K562 (cell line): ENCODE measurements around the gene WIPF3. TPM values are rescaled to one million over a fixed set of nuclear protein-coding genes. Genes with fewer than 3 reads are reported as not detected.

Experiments used
- ATAC-seq: fragments of 200-7000 bp; cut with Tn5 transposase; 3 replicates; pipeline ENCODE4 v1.9.1; 2020; ENCODE audit warnings: moderate library complexity
- BruUV-seq: library from RNA; stranded (reverse); fragments of 400-500 nt; replicated peaks from 2 replicates; lab custom pipeline; 2021; lab: Mats Ljungman, UMichigan
- CTCF ChIA-PET: fragments of 300-600 bp; formaldehyde crosslinking; extraction: SDS; loops from one replicate; lab custom pipeline; 2021; ENCODE audit warnings: low intra/inter-chr PET ratio; lab: Yijun Ruan, JAX
- POLR2A ChIA-PET: fragments of 300-600, 350-650 bp; sonication (Branson Sonifier 250); formaldehyde crosslinking; extraction: SDS; loops from one replicate; lab custom pipeline; 2021; ENCODE audit warnings: antibody characterized with exemption, inconsistent platforms; lab: Yijun Ruan, JAX
- DNase-seq, 4 experiments: peaks; one replicate each; pipeline versions ENCODE4 v3.0.0 to v3.0.0-alpha.2; 2011 to 2018; ENCODE audit warnings: low spot score in 3 of 4, mixed read lengths in 3 of 4; ENCODE audit errors: extremely low read depth in 1 of 4
- FAIRE-seq: peaks from 2 replicates; lab custom pipeline; 2011; peaks lifted over from hg19 to GRCh38; lab: Jason Lieb, UNC
- H2AFZ ChIP-seq: 2 replicates; pipeline ENCODE4 v1.6.0; 2011; ENCODE audit warnings: low read depth, low read length, control low read depth, inconsistent platforms
- H3K27ac ChIP-seq: fragments of 200-600 bp; 3 replicates; pipeline ENCODE4 v1.8.0; 2011; ENCODE audit warnings: low read depth, mild to moderate bottlenecking, control low read depth, inconsistent platforms, low read length, moderate library complexity, mixed read lengths; ENCODE audit errors: extremely low read depth
- H3K27me3 ChIP-seq, 2 experiments: fragments of 300-600 bp in 1 of 2; 2 replicates in 1 of 2; 3 replicates in 1 of 2; pipeline versions ENCODE4 v1.6.0 to v1.8.0; 2011; ENCODE audit warnings: inconsistent platforms in 2 of 2, low read length in 2 of 2, mild to moderate bottlenecking in 1 of 2, mixed read lengths in 1 of 2, moderate library complexity in 1 of 2; ENCODE audit not compliant: control insufficient read depth in 2 of 2, insufficient read depth in 2 of 2
- H3K36me3 ChIP-seq: fragments of 300-600 bp; 3 replicates; pipeline ENCODE4 v1.8.0; 2011; ENCODE audit warnings: mild to moderate bottlenecking, low read length, inconsistent platforms; ENCODE audit not compliant: control insufficient read depth, insufficient read depth
- H3K4me1 ChIP-seq, 2 experiments: fragments of 200-600 bp in 1 of 2; replicated peaks in 1 of 2; 2 replicates in 1 of 2; 3 replicates in 1 of 2; pipeline versions ENCODE4 v1.5.1 to v1.8.0; 2011; ENCODE audit warnings: inconsistent platforms in 2 of 2, low read length in 2 of 2, mild to moderate bottlenecking in 1 of 2, mixed read lengths in 1 of 2, moderate library complexity in 1 of 2; ENCODE audit not compliant: control insufficient read depth in 2 of 2, insufficient read depth in 2 of 2
- H3K4me2 ChIP-seq: 2 replicates; pipeline ENCODE4 v1.6.1; 2011; ENCODE audit warnings: low read length, control low read depth, inconsistent platforms, mixed read lengths; ENCODE audit not compliant: insufficient read depth
- H3K4me3 ChIP-seq: fragments of 200-600 bp; sonication (generic), shearing (Covaris generic); 2 replicates; pipeline ENCODE4 v1.5.1; 2016; ENCODE audit warnings: control low read depth, inconsistent platforms
- H3K79me2 ChIP-seq: fragments of 200-600 bp; 3 replicates; pipeline ENCODE4 v1.8.0; 2011; ENCODE audit warnings: low read length, inconsistent platforms; ENCODE audit not compliant: control insufficient read depth, insufficient read depth
- H3K9ac ChIP-seq, 2 experiments: 2 replicates each; pipeline versions ENCODE4 v1.6.0 to v1.6.1; 2011; ENCODE audit warnings: low read depth in 2 of 2, low read length in 2 of 2, control low read depth in 1 of 2, inconsistent platforms in 1 of 2, mild to moderate bottlenecking in 1 of 2, mixed read lengths in 1 of 2; ENCODE audit not compliant: insufficient read depth in 1 of 2
- H3K9me1 ChIP-seq: one replicate; pipeline ENCODE4 v1.6.0; 2011; ENCODE audit warnings: inconsistent platforms, mild to moderate bottlenecking, low read length, moderate library complexity; ENCODE audit not compliant: control insufficient read depth, insufficient read depth
- H3K9me3 ChIP-seq: replicated peaks from 2 replicates; pipeline ENCODE4 v1.5.1; 2011; ENCODE audit warnings: low read depth, low read length, inconsistent platforms; ENCODE audit not compliant: control insufficient read depth, insufficient read depth
- H4K20me1 ChIP-seq: replicated peaks from 2 replicates; pipeline ENCODE4 v1.6.1; 2011; ENCODE audit warnings: low read length, inconsistent platforms, mixed read lengths; ENCODE audit not compliant: control insufficient read depth, insufficient read depth
- STAT5A ChIP-seq: IDR thresholded peaks from 2 replicates; pipeline ENCODE4 v1.6.1; 2012; ENCODE audit warnings: low read length, inconsistent platforms, borderline replicate concordance
- XRCC3 ChIP-seq: fragments of 450-650 bp; IDR thresholded peaks from 2 replicates; pipeline ENCODE4 v1.6.1; 2017; ENCODE audit warnings: mild to moderate bottlenecking, moderate library complexity
- ZC3H4 ChIP-seq: sonication (generic); formaldehyde crosslinking; IDR thresholded peaks from 2 replicates; pipeline ENCODE4 v1.9.0; 2021; ENCODE audit warnings: missing genetic modification reagents, borderline replicate concordance
- ZNF76 ChIP-seq: fragments of 250-450 bp; sonication (Bioruptor Pico); IDR thresholded peaks from 2 replicates; pipeline ENCODE4 v1.4.0; 2020; ENCODE audit warnings: mild to moderate bottlenecking, moderate library complexity, borderline replicate concordance
- WGBS: fragments of 100-300 bp; shearing (Covaris generic); methylation state at CpG from one replicate; pipeline ENCODE4 v1.1.6; 2016; ENCODE audit warnings: low coverage, mixed read lengths; ENCODE audit not compliant: insufficient coverage; ENCODE audit errors: missing lambda C conversion rate; 5-methylcytosine and 5-hydroxymethylcytosine counted together
- in situ Hi-C: fragments of 300-500 bp; cut with MboI; formaldehyde crosslinking; loops from 4 replicates; pipeline ENCODE4 v1.15.0; 2018; ENCODE audit warnings: inconsistent platforms, mixed read lengths
- intact Hi-C: fragments of 100-400 bp; cut with micrococcal nuclease; formaldehyde crosslinking; loops from 2 replicates; pipeline ENCODE4 v1.14.2; 2022
- polyA plus RNA-seq, 8 experiments: library from polyadenylated mRNA; depleted of rRNA in 4 of 8; stranded (reverse) in 5 of 8; unstranded in 3 of 8; fragments of >200 nt; fragmentation: Nextera tagmentation in 2 of 8; fragmentation: Illumina TruSeq in 1 of 8; extraction: Ambion mirVana in 2 of 8; extraction: Trizol in 1 of 8; gene quantifications; 2 replicates each; pipeline versions ENCODE4 v1.2.1 to v1.2.3, GENCODE V29; 2011 to 2014; ENCODE audit warnings: inconsistent platforms in 1 of 8, missing spikeins in 1 of 8
- total RNA-seq, 7 experiments: library from RNA; depleted of rRNA in 6 of 7; stranded (reverse); fragments of >200 nt in 6 of 7; fragmentation: Illumina TruSeq in 2 of 7; extraction: Trizol in 2 of 7; gene quantifications; 2 replicates each; pipeline versions ENCODE4 v1.2.1 to v1.2.3, GENCODE V29; 2011 to 2021; ENCODE audit warnings: low replicate concordance in 1 of 7
- TF ChIP-seq, protein P1 (sequence below), 2 experiments: fragments of 150-350 bp in 1 of 2; IDR thresholded peaks; 2 replicates each; pipeline ENCODE4 v1.6.1; 2012 to 2016; ENCODE audit warnings: low read depth in 2 of 2, low read length in 2 of 2, mild to moderate bottlenecking in 1 of 2, moderate library complexity in 1 of 2
- TF ChIP-seq, protein P2 (sequence below), 2 experiments: fragments of 450-650 bp in 1 of 2; sonication (generic) in 1 of 2; formaldehyde crosslinking in 1 of 2; IDR thresholded peaks; 2 replicates each; pipeline versions ENCODE4 v1.7.1 to v1.9.0; 2016 to 2022; ENCODE audit warnings: inconsistent platforms in 1 of 2, mild to moderate bottlenecking in 1 of 2, missing genetic modification reagents in 1 of 2

The WIPF3 gene
- total and polyA plus RNA-seq, 9 of the 15 experiments (the other 6 are each of a cell fraction or from before 2014, with no cell fraction given), result 0.18 to 3.2 (median 1.7) TPM

DNA sequence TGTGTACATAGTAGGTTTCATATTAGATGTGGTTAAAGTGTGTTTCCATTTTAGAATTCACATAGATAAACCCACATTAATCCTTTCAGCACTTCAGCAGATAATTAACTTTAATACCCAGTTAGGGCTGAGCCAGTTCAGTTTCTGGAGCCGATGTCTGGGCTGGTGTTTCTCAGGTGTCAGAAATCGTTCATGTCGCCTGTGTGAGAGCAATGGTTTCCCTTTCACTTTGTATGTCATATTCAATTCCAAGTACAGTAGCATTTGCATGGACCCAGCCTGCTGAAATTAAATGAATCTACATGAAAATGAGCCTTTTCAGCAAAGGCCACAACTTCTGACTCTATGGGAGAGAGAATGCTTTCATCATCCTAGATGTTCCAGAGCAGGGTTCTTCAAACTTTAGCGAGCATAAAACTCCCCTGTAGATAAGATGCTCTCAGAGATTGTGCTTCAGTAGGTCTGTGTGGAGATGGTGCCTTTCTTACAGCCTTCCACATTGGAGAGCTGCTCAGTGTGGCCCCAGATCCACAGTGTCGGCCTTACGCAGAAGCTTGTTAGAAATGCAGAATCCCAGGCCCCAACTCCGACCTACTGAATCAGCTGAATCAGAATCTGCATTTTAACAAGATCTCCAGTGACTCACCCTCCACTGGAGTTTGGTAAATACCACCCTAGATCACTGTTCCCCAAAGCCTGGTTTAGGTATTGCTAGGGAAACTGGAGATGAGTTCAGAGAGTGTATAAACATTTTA lies 19.6 kb downstream of the WIPF3 start:
- POLR2A ChIA-PET, result interaction anchor here (0.8 kb wide), 1 partner anchor 171 kb away, joined by 3 read pairs; no protein-coding TSS in a partner anchor
- no peak for ATAC-seq
- Histone ChIP-seq H3K27ac (no peak overlapping the region), H3K9me3 (no peaks in the 10 kb centered on the region), H3K79me2 (no peaks in the 10 kb centered on the region), H3K4me2 (no peak overlapping the region), H3K36me3 (no peaks in the 10 kb centered on the region), H3K27me3 (peaks cover 0 to 5% of the 10 kb centered on the region in 2 experiments; a peak in 1 of 5 replicates), H3K9me1 (no peaks in the 10 kb centered on the region), H2AFZ (no peak overlapping the region), H3K4me3 (no peak overlapping the region), H3K4me1 (peaks cover 0 to 5% of the 10 kb centered on the region in 2 experiments; a peak in 3 of 5 replicates), H4K20me1 (peaks cover 3% of the 10 kb centered on the region; the same call in 1 of the 2 replicates), H3K9ac (no peak overlapping the region)
- in situ Hi-C loops (no loop called here), intact Hi-C loops (no loop called here)
- CTCF ChIA-PET, result no interaction called here
- no peak for DNase-seq
- BruUV-seq, result no TSS peak
- FAIRE-seq, result no peak
- 41% methylated on average over 7 of the region's 7 CpGs for WGBS
- TF ChIP-seq, protein P1, sequence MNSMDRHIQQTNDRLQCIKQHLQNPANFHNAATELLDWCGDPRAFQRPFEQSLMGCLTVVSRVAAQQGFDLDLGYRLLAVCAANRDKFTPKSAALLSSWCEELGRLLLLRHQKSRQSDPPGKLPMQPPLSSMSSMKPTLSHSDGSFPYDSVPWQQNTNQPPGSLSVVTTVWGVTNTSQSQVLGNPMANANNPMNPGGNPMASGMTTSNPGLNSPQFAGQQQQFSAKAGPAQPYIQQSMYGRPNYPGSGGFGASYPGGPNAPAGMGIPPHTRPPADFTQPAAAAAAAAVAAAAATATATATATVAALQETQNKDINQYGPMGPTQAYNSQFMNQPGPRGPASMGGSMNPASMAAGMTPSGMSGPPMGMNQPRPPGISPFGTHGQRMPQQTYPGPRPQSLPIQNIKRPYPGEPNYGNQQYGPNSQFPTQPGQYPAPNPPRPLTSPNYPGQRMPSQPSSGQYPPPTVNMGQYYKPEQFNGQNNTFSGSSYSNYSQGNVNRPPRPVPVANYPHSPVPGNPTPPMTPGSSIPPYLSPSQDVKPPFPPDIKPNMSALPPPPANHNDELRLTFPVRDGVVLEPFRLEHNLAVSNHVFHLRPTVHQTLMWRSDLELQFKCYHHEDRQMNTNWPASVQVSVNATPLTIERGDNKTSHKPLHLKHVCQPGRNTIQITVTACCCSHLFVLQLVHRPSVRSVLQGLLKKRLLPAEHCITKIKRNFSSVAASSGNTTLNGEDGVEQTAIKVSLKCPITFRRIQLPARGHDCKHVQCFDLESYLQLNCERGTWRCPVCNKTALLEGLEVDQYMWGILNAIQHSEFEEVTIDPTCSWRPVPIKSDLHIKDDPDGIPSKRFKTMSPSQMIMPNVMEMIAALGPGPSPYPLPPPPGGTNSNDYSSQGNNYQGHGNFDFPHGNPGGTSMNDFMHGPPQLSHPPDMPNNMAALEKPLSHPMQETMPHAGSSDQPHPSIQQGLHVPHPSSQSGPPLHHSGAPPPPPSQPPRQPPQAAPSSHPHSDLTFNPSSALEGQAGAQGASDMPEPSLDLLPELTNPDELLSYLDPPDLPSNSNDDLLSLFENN (IDR thresholded peaks at IDR 0.05; ENCODE audit: low read depth in 2 of 2, low read length in 2 of 2), result no peak
- TF ChIP-seq ZNF76 (CRISPR knock-in tag) (no peak), STAT5A (no peak), XRCC3 (no peak), ZC3H4 (no peak)
- TF ChIP-seq, protein P2, sequence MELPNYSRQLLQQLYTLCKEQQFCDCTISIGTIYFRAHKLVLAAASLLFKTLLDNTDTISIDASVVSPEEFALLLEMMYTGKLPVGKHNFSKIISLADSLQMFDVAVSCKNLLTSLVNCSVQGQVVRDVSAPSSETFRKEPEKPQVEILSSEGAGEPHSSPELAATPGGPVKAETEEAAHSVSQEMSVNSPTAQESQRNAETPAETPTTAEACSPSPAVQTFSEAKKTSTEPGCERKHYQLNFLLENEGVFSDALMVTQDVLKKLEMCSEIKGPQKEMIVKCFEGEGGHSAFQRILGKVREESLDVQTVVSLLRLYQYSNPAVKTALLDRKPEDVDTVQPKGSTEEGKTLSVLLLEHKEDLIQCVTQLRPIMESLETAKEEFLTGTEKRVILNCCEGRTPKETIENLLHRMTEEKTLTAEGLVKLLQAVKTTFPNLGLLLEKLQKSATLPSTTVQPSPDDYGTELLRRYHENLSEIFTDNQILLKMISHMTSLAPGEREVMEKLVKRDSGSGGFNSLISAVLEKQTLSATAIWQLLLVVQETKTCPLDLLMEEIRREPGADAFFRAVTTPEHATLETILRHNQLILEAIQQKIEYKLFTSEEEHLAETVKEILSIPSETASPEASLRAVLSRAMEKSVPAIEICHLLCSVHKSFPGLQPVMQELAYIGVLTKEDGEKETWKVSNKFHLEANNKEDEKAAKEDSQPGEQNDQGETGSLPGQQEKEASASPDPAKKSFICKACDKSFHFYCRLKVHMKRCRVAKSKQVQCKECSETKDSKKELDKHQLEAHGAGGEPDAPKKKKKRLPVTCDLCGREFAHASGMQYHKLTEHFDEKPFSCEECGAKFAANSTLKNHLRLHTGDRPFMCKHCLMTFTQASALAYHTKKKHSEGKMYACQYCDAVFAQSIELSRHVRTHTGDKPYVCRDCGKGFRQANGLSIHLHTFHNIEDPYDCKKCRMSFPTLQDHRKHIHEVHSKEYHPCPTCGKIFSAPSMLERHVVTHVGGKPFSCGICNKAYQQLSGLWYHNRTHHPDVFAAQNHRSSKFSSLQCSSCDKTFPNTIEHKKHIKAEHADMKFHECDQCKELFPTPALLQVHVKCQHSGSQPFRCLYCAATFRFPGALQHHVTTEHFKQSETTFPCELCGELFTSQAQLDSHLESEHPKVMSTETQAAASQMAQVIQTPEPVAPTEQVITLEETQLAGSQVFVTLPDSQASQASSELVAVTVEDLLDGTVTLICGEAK (IDR thresholded peaks at IDR 0.05), result no peak
- TF ChIP-seq, protein P2 (CRISPR knock-in tag; IDR thresholded peaks at IDR 0.05), result no peak
